GM19099 (cell line): ENCODE measurements around the gene TXNL4A.

Source experiments
- POLR2A ChIP-seq: IDR thresholded peaks from 3 replicates; pipeline ENCODE4 v1.6.1; 2011; ENCODE audit warnings: low read depth; ENCODE audit not compliant: insufficient read length; ENCODE audit errors: extremely low read depth

TXNL4A gene

GRCh38 chr18:79937103-79937860, 51.1 kb downstream of the TXNL4A start:
- TF ChIP-seq POLR2A = no peak

DNA sequence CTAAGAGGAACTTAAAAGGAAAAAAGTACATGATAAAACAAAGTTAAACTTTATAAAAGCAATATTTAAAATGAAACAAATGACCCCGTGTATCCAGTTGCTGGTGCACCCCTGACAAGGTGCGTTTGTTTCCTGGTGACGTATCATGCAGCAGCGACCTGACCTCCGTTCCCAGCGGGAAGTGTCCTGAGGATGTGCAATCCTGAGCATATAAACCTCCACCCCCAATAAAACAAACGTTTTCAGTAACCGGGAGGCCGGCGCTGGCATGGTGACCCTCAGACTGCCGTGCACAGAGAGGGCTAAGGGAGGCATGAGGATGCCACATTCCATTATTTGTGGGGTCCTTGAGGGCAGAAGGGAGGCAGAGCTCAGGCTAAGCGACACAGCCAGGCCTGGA, 51.7 kb downstream of the TXNL4A start:
- TF ChIP-seq POLR2A = no peak

- no peak for TF ChIP-seq POLR2A
Measured at GRCh38 chr18:79935925-79936324, 52.4 kb downstream of the TXNL4A start.

DNA sequence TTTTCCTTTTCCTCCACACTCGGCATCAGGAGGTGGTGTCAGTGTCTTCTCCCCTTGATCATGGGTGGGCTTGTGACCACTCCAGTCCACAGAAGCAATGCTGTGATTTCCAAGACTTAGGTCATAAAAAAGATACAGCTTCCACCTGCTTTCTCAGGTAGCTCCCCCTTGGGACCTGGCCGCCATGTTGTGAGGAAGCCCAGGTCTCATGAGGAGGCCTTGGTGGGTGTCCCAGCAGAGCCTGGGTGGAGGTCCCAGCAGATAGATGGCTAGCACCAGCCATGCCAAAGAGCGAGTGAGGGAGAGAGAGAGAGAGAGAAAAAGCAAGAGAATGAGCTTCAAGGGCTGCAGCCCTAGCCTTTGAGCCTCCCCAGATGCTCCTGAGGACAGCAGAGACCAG, 52.9 kb downstream of the TXNL4A start:
- no peak for TF ChIP-seq POLR2A

- no peak for TF ChIP-seq POLR2A
Measured at GRCh38 chr18:79935098-79935480, 53.3 kb downstream of the TXNL4A start.

DNA sequence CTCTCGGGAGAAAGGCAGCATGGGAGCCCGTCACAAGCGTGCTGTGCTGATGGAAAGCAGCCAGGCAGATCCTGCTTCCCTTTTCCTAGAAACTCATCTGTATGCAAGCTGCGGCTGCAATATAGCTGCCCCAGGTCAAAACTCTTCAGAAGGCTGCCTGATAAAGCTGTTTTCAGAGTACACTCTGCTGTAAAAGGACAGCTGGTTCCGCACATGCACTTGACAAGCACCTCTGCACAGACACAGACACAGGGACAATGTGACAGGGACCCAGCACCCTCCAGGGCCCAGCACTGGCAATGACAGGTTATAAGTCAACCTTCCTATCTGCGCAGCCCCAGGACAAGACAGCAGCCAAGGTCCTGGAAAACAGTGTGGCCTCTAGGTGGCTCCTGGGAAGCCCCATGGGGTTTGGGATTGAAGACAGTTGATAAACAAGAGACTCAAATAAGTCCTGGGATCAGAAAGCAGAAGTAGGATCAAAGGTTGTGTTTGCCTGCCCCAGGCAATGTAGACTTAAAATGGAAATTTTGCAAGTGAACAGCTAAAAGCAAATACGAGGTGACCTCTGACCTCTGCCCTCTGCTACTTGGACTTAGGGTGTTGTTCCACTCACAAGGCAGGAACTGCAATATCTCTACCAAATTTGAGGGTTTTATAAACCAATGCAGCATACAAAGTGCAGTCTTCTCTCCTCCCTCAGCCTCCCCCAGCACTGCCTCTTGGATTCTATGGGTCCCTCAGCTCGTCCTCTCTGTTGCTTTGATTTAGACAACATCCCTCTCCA, 53.9 kb downstream of the TXNL4A start:
- no peak for TF ChIP-seq POLR2A

GRCh38 chr18:79933765-79934164, 54.6 kb downstream of the TXNL4A start:
- TF ChIP-seq POLR2A = no peak

DNA sequence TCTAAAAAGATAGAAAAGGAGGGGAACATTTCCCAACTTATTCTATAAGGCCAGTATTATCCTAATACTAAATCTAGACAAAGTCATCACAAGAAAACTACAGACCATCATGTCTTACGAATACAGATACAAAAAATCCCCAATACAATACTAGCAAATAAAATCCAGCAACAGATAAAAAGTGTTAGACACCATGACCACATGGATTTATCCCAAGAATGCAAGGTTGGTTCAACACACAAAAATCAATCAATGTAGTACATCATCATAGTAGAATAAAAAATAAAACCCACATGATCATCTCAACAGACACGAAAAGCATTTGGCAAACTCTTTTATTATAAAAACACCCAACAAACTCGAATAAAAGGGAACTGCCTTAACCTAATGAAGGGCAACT, 55.5 kb downstream of the TXNL4A start:
- no peak for TF ChIP-seq POLR2A

- no peak for TF ChIP-seq POLR2A
Measured at GRCh38 chr18:79931475-79931874, 56.9 kb downstream of the TXNL4A start.

DNA sequence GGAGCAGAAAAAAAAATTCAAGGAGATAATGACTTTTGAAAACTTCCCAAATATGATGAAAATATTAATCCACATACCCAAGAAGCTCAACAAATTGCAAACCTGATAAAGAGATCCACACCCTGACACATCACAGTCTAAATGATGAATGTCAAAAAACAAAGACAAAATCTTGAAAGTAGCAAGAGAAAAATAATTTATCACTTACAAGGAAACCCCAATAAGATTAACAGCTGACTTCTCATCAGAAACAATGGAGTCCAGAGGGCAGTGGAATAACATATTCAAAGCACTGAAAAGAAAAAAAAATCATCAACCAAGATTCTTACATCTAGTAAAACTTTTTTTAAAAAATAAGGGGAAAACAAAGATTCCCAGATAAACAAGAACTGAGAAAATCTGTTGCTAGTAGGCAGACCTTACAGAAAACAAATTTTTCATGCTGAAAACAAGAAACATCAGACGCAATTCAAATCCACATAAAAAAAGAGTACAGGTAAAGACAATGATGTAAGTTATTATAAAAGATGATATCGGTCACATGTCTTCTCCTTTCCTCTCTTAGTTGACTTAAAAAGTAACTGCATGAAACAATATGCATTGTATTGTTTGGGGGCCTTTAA, 58.2 kb downstream of the TXNL4A start:
- no peak for TF ChIP-seq POLR2A

- TF ChIP-seq POLR2A = no peak
Measured at GRCh38 chr18:79928563-79928960, 59.8 kb downstream of the TXNL4A start.

DNA sequence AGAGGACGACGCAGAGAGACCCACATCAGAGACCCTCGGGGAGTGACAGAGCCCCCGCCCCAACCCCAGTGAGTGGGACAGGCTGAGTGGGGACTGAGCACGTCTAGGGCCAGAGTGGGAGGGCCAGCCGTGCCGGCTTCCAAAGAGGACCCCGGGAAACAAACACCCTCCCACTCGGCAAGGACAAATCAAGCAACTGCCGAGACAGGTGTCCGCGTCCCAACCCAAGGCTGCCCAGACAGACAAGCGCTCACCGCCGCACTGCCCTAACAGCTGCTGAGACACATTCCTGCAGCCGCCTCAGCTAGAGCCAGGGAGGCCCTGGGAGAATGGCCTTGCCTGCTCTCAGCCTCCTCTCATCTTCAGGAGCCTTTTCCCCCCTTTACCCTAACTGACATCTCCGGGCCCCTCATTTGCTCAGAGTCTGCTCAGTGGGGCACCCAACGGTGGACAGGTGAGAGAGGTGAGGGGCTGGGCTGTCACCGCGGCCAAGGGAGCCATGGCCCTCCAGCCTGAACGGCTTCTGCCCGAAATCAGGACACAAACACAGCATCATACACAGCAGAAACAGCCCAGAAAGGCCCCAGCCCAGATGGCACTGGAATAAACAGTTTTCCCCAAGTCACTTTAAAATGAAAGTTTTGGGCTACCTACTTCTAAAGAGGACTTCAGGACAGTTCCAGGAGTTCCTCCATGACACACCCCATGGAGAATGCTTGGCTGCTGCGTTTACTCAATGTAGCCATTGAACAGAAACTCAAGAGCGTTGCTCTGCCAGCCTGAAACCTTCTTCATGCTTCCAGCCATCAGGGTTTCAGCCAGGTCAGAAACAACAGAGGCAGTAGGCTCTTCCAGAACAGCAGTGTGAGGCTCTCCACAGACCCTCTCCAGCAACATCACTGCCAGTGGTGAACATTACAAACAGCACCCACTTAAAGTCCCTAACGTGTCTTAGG, 60.5 kb downstream of the TXNL4A start:
- no peak for TF ChIP-seq POLR2A

GRCh38 chr18:79926715-79927606, 61.4 kb downstream of the TXNL4A start:
- no peak for TF ChIP-seq POLR2A

DNA sequence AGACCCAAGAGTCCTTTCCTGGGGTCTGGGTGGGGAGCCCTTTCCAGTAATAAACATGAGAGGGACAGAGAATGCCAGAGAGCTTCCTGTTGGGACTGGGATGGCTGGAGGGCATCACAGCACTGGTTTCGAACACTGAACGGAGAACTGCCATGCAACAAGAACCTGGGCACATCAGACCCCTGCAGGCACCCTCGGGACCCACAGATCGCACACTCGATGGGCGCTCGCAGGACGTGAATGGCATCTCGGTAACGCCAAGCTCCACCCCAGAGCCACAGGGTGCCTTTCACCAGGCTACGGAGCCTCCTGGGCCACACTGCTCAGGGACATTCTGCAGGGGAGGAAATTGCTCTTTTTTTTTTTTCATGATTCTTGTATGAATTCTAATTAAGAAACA, 62.1 kb downstream of the TXNL4A start:
- TF ChIP-seq POLR2A = no peak
